Measurements from ENCODE around the gene FADS6. TPM values are rescaled to one million over a fixed set of nuclear protein-coding genes. Genes with fewer than 3 reads are reported as not detected.

The FADS6 gene
- total and polyA plus RNA-seq, 2 of the 13 experiments (the other 11 are each of a cell fraction or from before 2014, with no cell fraction given): 0.11 TPM

DNA sequence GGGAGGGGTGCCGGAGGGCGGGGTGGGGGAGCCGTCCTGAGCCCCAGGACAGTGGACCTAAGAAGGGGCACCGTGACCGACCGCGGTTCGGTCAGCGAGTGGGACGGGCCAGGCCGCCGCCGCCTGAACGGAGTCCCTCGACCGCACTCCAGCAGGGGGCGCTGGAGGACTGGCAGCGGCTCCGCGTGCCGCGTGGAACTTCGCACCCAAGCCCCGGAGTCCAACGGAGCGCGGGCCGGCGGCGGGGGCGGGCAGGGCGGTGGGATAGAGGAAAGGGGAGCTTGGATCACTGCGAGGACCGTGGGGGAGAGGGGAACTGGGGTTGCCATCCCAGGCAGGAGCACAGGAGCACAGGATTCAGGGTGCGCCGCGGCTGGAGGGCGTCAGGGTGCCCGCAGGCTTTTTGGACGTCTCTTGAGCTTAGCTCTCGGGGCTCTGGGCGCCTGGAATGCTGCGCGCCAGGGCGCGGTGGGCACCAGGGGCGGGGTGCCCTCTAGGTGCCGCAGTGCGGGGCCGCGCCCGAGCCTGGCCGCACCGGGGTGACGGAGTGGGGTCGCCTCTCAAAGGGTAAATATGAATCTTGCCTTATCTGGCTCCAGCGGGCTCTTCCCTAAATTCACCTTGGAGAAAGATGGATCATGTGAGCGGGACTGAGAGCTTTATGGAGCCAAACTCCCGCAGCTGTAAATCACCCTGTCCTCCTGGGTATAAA is 30.3 kb upstream of the FADS6 start (continued):
- TF ChIP-seq, protein P1, sequence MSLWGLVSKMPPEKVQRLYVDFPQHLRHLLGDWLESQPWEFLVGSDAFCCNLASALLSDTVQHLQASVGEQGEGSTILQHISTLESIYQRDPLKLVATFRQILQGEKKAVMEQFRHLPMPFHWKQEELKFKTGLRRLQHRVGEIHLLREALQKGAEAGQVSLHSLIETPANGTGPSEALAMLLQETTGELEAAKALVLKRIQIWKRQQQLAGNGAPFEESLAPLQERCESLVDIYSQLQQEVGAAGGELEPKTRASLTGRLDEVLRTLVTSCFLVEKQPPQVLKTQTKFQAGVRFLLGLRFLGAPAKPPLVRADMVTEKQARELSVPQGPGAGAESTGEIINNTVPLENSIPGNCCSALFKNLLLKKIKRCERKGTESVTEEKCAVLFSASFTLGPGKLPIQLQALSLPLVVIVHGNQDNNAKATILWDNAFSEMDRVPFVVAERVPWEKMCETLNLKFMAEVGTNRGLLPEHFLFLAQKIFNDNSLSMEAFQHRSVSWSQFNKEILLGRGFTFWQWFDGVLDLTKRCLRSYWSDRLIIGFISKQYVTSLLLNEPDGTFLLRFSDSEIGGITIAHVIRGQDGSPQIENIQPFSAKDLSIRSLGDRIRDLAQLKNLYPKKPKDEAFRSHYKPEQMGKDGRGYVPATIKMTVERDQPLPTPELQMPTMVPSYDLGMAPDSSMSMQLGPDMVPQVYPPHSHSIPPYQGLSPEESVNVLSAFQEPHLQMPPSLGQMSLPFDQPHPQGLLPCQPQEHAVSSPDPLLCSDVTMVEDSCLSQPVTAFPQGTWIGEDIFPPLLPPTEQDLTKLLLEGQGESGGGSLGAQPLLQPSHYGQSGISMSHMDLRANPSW (CRISPR knock-in tag; IDR thresholded peaks at IDR 0.05; ENCODE audit: borderline replicate concordance): no peak
- TF ChIP-seq IRF2 (CRISPR knock-in tag; IDR thresholded peaks at IDR 0.05) (peak; percentile 45; the same call in 1 of the 2 replicates), ZNF780A (CRISPR knock-in tag; IDR thresholded peaks at IDR 0.05) (no peak), SMARCC2 (IDR thresholded peaks at IDR 0.05) (no peak)
- TF ChIP-seq, protein P2, sequence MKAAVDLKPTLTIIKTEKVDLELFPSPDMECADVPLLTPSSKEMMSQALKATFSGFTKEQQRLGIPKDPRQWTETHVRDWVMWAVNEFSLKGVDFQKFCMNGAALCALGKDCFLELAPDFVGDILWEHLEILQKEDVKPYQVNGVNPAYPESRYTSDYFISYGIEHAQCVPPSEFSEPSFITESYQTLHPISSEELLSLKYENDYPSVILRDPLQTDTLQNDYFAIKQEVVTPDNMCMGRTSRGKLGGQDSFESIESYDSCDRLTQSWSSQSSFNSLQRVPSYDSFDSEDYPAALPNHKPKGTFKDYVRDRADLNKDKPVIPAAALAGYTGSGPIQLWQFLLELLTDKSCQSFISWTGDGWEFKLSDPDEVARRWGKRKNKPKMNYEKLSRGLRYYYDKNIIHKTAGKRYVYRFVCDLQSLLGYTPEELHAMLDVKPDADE (CRISPR knock-in tag; IDR thresholded peaks at IDR 0.05): no peak
- TF ChIP-seq, protein P3, sequence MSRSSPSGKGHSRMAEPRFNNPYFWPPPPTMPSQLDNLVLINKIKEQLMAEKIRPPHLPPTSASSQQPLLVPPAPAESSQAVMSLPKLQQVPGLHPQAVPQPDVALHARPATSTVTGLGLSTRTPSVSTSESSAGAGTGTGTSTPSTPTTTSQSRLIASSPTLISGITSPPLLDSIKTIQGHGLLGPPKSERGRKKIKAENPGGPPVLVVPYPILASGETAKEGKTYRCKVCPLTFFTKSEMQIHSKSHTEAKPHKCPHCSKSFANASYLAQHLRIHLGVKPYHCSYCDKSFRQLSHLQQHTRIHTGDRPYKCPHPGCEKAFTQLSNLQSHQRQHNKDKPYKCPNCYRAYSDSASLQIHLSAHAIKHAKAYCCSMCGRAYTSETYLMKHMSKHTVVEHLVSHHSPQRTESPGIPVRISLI (CRISPR knock-in tag; IDR thresholded peaks at IDR 0.05; ENCODE audit: borderline replicate concordance): no peak
- TF ChIP-seq, protein P4, sequence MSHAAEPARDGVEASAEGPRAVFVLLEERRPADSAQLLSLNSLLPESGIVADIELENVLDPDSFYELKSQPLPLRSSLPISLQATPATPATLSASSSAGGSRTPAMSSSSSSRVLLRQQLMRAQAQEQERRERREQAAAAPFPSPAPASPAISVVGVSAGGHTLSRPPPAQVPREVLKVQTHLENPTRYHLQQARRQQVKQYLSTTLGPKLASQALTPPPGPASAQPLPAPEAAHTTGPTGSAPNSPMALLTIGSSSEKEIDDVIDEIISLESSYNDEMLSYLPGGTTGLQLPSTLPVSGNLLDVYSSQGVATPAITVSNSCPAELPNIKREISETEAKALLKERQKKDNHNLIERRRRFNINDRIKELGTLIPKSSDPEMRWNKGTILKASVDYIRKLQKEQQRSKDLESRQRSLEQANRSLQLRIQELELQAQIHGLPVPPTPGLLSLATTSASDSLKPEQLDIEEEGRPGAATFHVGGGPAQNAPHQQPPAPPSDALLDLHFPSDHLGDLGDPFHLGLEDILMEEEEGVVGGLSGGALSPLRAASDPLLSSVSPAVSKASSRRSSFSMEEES (CRISPR knock-in tag; IDR thresholded peaks at IDR 0.05): 0 out of 2 replicates have a peak, but pooled peaks have one; percentile 51
- TF ChIP-seq, protein P5, sequence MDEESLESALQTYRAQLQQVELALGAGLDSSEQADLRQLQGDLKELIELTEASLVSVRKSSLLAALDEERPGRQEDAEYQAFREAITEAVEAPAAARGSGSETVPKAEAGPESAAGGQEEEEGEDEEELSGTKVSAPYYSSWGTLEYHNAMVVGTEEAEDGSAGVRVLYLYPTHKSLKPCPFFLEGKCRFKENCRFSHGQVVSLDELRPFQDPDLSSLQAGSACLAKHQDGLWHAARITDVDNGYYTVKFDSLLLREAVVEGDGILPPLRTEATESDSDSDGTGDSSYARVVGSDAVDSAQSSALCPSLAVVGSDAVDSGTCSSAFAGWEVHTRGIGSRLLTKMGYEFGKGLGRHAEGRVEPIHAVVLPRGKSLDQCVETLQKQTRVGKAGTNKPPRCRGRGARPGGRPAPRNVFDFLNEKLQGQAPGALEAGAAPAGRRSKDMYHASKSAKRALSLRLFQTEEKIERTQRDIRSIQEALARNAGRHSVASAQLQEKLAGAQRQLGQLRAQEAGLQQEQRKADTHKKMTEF (CRISPR knock-in tag; IDR thresholded peaks at IDR 0.05): peak; percentile 22; the same call in 1 of the 2 replicates
